Measurements from ENCODE around the gene ATP1A3.
"Not testable (repeated sequence)": the region's sequence is repeated elsewhere in the genome, so short reads cannot be mapped to it uniquely, and the experiment has no call there.

ATP1A3 gene

DNA sequence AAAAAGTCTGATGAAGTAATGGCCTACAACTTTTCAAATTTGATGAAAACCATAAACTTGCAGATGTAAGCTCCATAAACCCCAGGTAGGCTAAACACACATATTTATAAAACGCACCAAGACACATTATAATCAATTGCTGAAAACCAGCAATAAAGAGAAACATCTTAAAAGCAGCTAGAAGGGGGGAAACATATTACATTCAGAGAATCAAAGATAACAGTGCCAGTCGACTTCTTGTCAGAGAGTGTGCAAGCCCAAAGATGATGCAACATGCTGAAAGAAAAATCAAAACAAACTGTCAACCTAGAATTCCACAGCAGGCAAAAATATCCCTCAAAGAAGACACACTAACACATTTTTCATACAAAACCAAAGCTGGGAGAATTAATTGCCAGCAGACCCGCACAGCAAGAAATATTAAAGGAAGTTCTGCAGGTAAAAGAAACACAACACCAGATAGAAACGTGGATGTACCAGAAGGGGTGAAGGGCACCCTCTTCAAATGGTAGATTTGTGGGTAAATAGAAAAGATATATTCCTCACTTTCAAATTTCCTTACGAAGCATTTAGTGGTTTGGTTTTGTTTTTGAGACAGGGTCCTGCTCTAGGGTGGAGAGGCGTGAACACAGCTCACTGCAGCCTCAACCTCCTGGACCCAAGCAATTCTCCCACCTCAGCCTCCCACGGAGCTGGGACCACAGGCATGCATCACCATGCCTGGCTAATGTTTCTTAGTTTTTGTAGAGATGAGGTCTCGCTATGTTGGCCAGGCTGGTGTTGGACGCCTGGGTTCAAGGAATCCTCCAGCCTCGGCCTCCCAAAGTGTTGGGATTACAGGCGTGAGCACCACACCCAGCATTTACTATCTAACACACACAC, 16.5 kb upstream of the ATP1A3 start:
- DNase-seq, result no peak

DNA sequence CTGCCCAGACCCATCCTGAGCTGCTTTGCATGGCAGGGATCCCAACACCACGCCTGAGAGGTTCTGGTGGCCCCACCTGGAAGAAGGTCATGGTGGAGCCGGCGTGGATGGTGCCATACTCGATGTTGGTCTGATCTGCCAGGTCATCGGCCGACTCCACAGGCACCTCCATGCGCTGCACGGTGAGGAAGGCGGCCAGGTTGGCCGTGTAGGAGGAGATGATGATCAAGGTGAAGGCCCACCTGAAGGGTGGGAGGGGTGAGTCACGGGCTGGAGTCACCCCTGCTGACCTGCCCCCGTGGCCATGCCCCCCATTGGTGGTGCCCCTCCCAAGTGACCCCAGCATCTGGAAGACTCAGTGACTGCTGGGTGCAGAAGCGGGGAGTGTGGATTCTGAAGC, 12.5 kb upstream of the ATP1A3 start:
- DNase-seq, result no peak

DNA sequence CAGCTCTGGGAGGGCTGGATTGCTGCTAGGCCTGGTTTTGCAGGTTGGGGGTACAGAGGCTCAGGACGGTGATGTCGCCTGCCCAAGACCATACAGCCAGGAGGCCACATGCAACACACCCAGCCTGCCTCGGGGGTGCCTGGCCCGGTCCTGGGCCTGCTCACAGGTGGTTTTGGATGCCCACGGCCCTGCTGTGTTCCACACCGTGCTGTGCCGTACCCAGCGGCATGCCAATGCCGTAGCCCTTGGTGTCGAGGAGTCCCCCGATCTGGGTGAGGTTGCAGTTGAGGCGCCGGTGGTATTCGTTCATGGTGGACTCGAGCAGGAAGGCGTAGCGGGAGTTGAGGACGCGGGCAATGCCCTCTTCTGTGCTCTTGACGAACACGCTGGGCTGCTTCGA, 11.5 kb upstream of the ATP1A3 start:
- no peak for DNase-seq

DNA sequence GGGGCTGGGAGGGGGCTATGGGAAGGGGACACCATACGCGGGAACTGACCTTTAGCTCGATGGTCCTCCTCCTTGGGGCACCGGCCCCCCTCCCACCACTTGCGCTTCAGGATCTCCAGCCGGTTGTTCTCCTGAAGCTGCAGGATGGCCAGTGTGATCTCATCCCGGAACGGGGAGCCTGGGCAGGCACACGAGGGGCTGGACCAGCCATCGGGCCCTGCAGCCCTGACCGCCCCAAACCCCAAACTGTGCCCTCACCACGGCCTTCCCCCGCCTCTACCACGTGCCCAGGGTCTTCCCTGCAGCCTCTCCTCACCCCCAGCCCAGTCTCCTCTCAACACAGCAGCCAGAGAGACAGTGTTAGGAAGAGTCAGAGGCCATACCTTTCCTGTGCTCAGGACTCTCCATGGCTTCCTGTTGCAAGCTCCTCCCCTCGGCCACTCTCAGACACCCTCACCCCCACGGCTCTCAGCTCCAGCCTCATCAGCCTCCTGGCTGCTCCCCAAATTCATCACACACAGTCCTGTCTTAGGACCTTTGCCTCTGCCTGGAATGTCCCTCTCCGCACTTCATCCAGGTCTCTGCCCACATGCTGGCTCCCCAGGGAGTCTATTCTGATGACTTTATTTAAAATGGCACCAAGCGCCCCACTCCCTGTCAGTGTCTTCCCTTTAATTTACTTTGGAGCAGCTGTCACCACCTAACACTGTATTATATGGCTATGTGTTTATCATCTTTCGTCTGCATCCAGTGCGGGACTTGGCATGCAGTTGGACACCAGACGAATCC, 9.7 kb upstream of the ATP1A3 start:
- no peak for DNase-seq

DNA sequence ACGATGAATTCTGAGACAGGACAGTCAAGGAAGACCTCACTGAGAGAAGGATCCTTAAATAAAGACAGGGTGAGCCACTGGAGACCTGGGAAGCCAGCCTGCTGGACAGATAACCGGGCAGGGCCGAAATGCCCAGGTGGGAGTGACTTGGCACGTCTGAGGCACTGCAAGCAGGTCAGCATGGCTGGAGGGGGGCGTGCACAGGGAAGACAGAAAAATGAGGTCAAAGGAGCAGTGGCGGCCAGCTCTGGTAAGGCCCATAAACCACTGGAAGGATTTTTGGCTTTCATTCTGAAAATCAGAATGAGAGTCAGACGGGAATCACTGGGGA, 5.8 kb upstream of the ATP1A3 start:
- DNase-seq, result no peak

DNA sequence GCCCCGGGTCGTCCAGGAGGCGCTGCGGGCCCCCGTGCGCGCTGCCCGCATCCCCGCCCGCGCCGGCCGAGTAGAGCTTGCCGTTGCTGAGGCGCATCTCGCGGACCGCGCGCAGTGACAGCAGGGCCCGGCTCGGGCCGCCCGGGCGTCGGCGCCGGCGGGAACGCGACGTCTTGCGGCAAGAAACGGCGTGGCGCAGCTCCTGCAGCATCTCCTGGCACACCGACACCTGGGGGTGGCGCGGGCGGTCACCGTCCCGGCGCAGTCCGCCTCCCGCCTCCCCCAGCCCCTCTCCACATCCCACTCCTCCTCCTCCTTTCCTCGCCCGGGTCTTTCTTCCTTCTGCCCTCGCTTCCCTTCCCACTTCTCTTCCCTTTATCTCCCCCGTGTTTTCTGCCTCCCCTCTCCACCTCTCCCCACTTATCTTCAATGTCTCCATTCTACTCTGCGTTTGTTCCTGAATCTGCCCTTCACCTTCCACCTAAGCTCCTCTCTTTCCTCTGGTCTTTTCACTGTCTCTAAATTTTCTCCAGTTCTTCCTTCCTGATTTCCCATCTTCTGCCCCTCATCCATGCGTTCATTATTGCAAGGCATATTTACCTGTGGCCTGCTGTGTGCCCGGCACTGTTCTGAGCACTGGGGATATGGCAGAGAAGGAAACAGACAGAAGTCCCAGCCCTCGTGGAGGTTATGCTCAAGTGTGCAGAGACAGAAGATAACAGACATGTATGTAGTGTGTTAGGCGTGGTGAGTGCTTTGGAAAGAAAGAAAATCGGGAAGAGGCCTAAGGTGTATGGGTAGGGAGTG, 5.2 kb upstream of the ATP1A3 start:
- DNase-seq, result peak in 1 of 2 experiments; percentile 73

DNA sequence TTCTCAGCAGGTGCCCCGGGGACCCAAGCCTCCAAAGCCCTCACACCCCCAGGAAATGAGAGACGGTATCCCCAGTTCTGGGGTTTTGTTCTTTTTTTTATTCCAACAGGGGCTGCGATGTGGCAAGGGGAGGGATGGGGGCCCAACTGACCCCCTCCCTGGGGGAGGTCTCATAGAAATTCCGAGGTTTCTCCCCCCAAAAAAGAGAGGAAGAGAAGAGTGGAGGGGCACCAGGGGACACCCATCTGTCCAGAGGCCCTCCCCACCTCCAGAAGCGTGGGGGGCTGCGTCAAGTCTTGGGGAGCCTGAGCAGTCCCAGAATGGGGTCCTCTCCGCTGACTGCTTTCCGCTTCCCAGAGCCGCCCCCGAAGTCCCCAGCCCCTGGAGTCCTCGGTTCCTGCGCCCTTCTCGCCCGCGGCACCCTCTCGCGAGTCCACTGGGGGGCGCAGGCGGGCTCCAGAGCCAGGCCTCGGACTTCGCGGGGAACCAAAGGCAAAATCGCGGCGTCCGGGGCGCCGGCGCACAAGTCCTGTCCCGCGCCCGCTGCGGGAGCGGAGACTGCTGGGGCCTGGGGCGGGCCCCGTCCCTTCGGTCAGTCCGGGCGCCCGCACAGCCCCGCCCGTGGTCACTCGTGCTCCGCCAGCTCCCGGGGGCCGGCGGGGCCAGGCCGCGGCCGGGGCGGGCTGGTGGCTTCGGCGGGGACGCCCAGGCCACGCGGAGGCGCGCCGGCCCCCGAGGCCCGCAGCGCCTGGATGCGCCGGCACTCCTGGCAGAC, 4.4 kb upstream of the ATP1A3 start:
- DNase-seq, result peak; percentile 23 to 93

DNA sequence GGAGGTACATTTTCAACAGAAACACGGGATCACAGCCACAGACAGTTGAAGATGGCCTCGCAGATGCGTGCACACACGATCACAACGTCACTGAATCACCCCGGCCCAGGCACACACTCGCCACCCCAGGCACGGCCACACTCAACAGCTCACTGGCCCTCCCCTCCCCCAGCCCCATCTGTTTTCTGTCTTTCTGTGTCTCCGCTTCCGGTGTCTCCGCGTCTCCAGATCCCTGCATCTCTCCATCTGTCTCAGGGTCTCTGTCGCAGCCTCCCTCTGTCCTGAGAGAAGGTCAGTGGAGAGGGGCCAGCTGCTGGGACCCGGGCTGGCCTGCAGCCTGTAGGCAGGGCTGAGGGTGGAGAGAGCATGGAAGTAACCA, 3.8 kb upstream of the ATP1A3 start:
- peak in 1 of 2 experiments; percentile 63 for DNase-seq

DNA sequence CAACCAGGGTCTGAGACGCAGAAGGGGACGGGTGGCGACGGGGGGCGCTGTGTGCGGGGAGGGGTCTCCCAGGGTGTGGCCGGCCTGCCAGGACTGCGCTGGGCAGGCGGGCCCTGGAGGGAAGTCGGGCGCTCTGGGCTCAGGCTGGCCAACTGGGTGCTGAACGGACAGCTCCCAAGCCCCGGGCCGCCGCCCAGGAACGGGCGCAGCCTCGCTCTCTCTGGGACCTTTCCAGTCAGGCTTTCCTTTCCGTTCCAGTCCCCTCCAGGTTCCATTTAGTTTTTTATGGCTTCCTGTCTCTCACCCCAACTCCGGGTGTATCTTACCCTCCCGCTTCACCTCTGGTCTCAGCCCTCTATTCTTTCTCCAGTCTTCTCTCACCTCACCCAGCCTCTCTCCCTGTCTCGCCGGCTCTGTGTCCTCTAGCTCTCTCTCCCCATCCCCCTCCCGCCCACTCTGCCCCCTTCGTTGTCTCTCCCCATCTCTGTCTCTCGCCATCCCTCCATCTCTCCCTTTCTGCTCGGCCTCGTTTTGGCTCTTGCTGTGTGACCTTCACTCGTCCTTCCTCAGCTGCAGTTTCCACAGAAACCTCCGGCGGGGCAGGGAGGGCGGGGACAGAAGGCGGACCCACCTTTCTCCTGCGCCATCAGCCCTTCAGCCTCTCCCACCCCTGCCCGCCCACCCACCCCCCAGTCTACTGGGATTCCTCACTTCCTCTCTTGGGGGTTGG, 3.3 kb upstream of the ATP1A3 start:
- DNase-seq, result peak in 1 of 2 experiments; percentile 58

DNA sequence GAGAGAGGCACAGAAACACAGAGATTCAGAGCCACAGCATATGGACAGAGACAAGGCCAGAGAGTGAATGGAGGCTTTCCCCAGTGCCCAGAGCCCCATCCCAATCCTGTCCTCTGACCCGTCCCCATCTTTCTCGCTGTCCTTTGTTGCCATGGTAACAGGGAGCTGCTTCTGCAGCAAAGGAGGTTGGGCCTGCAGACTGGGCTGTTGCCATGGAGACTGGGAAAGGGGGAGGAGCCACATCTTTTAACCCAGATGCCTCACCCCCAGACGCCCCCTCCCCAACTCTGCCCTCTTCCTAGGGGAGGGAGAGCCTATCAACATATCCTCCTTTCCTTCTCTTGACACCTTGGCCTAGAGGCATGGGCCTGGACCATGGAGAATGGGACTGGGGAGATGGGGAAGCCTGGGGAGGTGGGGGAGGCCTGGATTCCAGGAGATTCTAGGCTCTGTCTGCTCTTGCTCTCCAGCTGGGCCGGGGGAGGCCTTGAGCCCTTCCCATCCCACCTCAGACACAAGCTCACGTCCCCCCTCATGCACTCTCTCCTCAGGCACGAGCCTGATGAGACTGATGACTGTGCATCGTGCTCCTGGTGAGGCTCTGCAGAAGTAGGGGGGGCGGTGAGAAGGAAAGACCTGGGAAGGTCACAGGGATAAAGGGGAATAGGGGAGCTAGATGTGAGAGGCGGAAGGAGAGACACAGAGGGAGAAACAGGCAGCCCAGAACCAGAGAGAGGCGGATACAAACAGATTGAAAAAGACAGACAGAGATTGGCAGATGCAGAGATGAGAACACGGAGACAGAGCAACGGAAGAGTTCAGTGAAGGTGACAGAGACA, 2.1 kb upstream of the ATP1A3 start:
- DNase-seq, result peak in 1 of 2 experiments; percentile 60

DNA sequence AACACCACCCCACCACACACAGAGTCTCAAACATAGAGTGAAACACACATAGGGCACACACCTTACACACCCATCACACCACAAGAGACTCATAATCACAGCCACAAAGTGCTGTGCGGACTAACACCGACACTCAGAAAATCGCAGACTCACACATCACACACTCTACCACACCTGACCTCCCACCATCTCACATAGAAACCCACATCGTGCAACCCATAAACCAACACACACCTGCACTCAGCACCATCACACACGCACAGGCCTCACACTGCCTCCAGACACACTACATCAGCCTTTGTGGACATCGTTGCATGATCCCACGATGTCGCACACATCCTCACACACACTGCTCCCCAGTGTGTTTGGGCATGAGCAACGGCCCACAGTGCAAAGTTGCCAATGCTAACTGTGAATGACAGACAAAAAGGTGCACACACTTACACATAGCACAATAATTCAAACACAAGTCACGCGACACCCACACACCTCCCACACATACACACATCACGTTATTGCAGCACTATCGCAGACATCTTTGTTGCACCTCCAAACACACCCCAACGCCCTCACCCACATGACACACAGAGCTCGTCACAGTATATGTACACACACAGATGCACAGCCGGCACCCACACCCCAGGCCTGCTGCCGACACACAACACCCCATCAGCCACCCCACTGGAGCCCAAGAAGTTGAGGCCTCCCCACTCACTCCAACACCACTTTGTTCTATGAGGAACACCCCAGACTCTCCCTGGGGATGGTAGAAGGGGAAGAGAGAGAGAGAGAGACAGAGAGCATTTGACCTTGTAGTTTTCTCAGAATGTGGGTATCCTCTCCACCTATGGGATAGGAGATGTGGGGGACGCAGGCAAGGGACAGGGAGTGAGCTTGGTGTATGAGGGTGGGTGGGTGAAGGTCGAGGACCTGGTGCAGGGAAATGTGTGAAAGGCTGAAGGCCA, 1.2 kb upstream of the ATP1A3 start:
- no peak for DNase-seq

DNA sequence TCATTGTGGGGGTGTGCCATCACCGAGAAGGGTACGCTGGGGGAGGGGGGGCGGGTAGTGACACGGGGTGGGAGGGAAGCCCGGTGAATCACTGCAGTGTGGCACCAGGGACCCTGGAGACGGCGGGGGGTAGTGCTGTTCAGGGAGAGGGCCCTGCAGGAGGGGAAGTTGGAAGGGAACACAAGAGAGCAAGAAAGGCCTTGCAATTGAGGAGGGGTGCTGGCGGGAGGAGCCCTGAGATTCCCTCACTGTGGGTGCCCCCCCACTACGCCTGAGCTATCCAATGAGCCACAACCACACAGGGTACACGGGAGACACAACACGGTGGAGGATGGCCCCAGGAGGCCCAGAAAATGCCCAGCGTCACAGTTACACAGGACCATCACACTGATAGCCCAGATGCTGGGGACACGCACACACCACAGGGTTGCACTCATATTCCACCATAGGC, 516 bp upstream of the ATP1A3 start:
- DNase-seq, result peak in 1 of 2 experiments; percentile 50

DNA sequence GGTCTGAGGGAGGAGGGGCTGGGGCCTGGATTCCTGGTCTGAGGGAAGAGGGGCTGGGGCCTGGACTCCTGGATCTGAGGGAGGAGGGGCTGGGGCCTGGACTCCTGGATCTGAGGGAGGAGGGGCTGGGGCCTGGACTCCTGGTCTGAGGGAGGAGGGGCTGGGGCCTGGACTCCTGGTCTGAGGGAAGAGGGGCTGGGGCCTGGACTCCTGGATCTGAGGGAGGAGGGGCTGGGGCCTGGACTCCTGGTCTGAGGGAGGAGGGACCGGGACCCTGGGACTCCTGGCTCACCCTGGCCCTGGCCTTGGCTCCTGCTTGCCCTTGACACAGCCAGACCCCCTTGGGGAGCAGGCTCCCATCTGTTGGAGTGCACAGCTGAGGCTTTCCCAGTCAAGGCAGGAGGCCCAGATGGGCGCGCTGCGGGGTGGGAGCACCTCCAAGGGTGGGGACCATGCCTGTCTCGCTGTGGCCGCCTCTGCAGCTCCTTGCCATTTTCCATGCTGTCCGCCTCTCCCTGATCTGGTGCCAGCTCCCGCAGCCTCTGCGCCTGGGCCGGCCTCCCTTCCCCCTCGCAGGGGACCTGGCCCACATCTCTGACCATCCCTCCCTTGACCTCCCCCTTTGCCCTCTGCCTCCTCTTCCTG, 2.0 kb downstream of the ATP1A3 start:
- not testable (repeated sequence) for DNase-seq

DNA sequence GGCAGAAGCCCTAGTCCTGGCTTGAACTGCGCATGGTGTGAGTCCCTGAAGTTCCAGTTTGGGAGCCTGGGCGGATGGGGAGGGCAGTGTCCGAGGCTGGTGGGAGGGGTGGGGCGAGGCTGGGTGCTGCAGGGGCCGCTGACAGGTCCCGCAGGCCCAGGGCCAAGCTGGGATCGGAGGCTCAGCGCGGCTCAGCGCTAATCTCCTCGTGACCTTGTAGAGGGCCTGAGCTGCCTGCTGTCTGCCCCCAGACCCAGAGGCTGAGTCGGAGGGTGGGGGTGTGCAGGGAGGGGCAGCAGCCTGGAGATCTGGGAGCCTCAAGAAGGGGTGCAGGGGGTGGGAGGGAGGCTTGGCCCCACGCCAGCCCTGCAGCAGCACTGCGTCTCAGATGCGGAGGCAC, 3.0 kb downstream of the ATP1A3 start:
- no peak for DNase-seq

DNA sequence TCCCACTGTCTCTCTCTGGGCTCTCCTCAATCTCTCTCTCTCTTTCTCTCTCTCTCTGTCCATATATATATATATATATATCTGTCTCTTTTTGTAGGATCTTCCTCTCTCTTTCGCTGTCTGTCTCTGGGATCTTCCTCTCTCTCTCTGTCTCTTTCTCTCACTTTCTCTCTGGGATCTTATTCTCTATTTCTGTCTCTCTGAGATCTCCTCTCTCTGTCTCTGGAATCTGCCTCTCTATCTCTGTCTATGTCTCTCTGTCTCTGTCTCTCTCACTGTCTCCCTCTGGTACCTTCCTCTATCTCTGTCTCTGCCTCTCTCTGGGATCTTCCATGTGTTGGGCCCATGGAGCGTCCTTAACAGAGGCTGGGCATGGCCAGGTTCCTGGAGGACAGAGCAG, 3.4 kb downstream of the ATP1A3 start:
- DNase-seq, result no peak

DNA sequence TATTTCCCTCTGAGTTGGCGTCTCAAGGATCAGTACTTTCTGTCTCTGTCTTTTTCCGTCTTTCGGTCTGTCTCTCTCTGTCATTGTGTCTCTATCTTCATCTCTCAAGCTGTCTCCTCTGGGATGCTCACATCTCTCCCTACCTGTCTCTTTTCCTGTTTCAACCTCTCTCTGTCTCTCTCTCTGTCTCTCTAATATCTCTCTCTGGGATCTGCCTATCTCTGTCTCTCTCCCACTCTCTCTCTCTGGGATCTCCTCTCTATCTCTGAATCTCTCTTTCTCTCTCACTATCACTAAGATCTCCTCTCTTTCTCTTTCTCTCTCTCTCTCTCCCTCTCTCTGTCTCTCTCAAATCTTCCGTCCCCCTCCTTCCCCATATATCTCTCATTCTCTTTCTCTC, 4.0 kb downstream of the ATP1A3 start:
- no peak for DNase-seq

DNA sequence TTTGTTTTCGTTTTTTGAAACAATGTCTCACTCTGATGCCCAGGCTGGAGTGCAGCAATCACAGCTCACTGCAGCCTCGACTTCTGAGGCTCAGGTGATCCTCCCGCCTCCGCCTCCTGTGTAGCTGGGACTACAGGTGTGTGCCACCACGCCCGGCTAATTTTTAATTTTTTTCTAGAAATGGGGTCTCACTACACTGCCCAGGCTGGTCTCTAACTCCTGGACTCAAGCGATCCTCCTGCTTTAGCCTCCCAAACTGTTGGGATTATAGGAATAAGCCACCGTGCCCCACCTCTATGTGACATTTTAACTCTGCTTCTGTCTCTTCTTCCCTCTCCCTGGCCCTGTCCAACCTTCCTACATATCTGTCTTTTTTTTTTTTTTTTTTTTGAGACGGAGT, 5.1 kb downstream of the ATP1A3 start:
- no peak for DNase-seq

DNA sequence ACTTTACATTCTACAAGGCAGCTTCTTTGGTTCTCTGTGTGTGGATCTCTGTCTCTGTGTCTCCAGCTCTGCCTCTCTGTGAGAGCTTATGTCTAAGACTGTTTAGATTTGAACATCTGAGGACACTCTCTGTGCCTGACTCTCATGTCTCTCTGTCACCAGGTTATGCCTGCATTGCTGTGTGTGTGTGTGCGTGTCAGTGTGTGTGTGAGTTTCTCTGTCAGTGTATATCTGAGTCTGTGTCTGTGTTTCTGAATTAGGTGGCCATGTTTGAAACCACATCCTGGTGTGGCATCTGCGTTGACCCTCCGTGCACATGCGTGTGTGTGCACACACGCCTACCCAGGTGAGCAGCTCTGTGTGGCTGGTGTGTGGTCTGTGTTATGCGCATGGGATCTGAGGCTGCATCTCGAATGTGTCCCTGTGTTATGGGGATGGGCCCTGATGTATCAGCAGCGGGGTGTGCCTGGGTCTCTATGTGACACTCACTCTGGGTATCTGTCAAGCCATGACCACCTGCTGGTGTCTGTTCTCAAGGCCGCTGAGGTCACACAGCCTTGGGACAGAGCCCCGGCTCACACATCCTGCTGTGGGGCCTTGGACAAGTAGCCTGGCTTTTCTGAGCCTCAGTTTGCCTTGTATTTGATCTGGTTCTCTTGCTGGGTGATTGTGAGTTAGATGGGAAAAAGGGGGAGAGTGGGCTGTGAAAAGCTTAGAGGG, 6.7 kb downstream of the ATP1A3 start:
- DNase-seq, result no peak
